Common myeloid progenitor, CD34-positive (primary cell): ENCODE measurements around the gene TOPBP1. TPM values are rescaled to one million over a fixed set of nuclear protein-coding genes. Genes with fewer than 3 reads are reported as not detected.

Experiments used
- CTCF ChIA-PET: fragments of 350-600 bp; sonication (Branson Sonifier 250); formaldehyde crosslinking; loops from one replicate; lab custom pipeline; 2021; ENCODE audit warnings: antibody characterized with exemption; lab: Charles Lee
- POLR2A ChIA-PET: fragments of 350-600 bp; sonication (Branson Sonifier 250); formaldehyde crosslinking; loops from one replicate; lab custom pipeline; 2021; ENCODE audit warnings: antibody characterized with exemption; lab: Charles Lee
- DNase-seq, 3 donors: peaks; one replicate each; pipeline versions ENCODE4 v3.0.0 to v3.0.0-alpha.2; 2013
- H3K27ac ChIP-seq, 2 experiments: 1 replicate in 1 of 2; 2 replicates in 1 of 2; pipeline ENCODE4 v1.7.0; 2013; ENCODE audit warnings: inconsistent platforms in 2 of 2, low read length in 2 of 2, mild to moderate bottlenecking in 2 of 2, low read depth in 1 of 2, moderate library complexity in 1 of 2; ENCODE audit not compliant: severe bottlenecking in 2 of 2, insufficient read depth in 1 of 2, poor library complexity in 1 of 2
- H3K27me3 ChIP-seq, 5 experiments: replicated peaks in 2 of 5; 1 replicate in 3 of 5; 2 replicates in 2 of 5; pipeline versions ENCODE4 v1.6.1 to v1.7.0; 2013; ENCODE audit warnings: low read length in 4 of 5, mild to moderate bottlenecking in 2 of 5, moderate library complexity in 2 of 5, inconsistent platforms in 1 of 5; ENCODE audit not compliant: insufficient read depth in 5 of 5, control insufficient read depth in 4 of 5
- H3K36me3 ChIP-seq, 4 experiments: 1 replicate in 2 of 4; 2 replicates in 2 of 4; pipeline versions ENCODE4 v1.6.1 to v1.7.0; 2013; ENCODE audit warnings: low read length in 3 of 4, control low read depth in 1 of 4, mild to moderate bottlenecking in 1 of 4; ENCODE audit not compliant: control insufficient read depth in 4 of 4, insufficient read depth in 4 of 4
- H3K4me1 ChIP-seq, 4 experiments: 1 replicate in 3 of 4; 2 replicates in 1 of 4; pipeline versions ENCODE4 v1.6.1 to v1.7.1; 2013; ENCODE audit warnings: low read length in 3 of 4, mild to moderate bottlenecking in 3 of 4, control low read depth in 1 of 4, inconsistent platforms in 1 of 4, moderate library complexity in 1 of 4; ENCODE audit not compliant: control insufficient read depth in 4 of 4, insufficient read depth in 4 of 4; ENCODE audit errors: control extremely low read depth in 1 of 4
- H3K4me3 ChIP-seq, 7 experiments: 1 replicate in 4 of 7; 2 replicates in 3 of 7; pipeline versions ENCODE4 v1.5.1 to v1.7.0; 2013; ENCODE audit warnings: mild to moderate bottlenecking in 7 of 7, low read length in 6 of 7, moderate library complexity in 6 of 7, inconsistent platforms in 2 of 7, low read depth in 2 of 7, control low read depth in 1 of 7; ENCODE audit not compliant: insufficient read depth in 4 of 7, control insufficient read depth in 1 of 7; ENCODE audit errors: extremely low read depth in 1 of 7
- H3K9me3 ChIP-seq, 5 experiments: 1 replicate in 4 of 5; 2 replicates in 1 of 5; pipeline versions ENCODE4 v1.6.1 to v1.7.1; 2013; ENCODE audit warnings: low read length in 4 of 5, mild to moderate bottlenecking in 2 of 5, inconsistent platforms in 1 of 5, low read depth in 1 of 5, moderate library complexity in 1 of 5; ENCODE audit not compliant: control insufficient read depth in 4 of 5, insufficient read depth in 2 of 5; ENCODE audit errors: control extremely low read depth in 1 of 5
- WGBS: methylation state at CpG from one replicate; pipeline ENCODE4 v1.1.5; 2013; ENCODE audit not compliant: insufficient coverage; 5-methylcytosine and 5-hydroxymethylcytosine counted together
- polyA plus RNA-seq: library from polyadenylated mRNA; unstranded; fragments of 120-200 nt; gene quantifications from one replicate; pipeline ENCODE4 v1.2.1, GENCODE V29; 2013

TOPBP1 gene
- polyA plus RNA-seq, result 47.7 TPM

- H3K4me1 ChIP-seq, result peaks cover 7 to 28% (median 17%) of the 10 kb centered on the region in 4 experiments
- H3K9me3 ChIP-seq, result no peaks in the 10 kb centered on the region
- ChIA-PET POLR2A (no interaction called here), CTCF (no interaction called here)
- H3K27me3 ChIP-seq, result no peaks in the 10 kb centered on the region
- H3K4me3 ChIP-seq, result peak within 1 kb of the TSS; percentile 85 to 98 (median 90)
- under 1% methylated on average over 50 of the region's 58 CpGs for WGBS
- peak; percentile 82 to 94 (median 92) for DNase-seq
- H3K36me3 ChIP-seq, result peaks cover 0 to 22% (median 11%) of the 10 kb centered on the region in 4 experiments
- peak within 1 kb of the TSS; percentile 81 to 92 for H3K27ac ChIP-seq
These were observed at the start of gene TOPBP1 for GRCh38 chr3:133661454-133662277. Gene TOPBP1 (minus strand): TSS chr3:133661941. CDS start chr3:133661127, 814 bp downstream.

- 68% methylated on average over 4 of the region's 4 CpGs for WGBS
- no peak overlapping the region for H3K27ac ChIP-seq
- no peak for DNase-seq
- POLR2A ChIA-PET, result no interaction called here
- H3K4me3 ChIP-seq, result no peak overlapping the region
- CTCF ChIA-PET, result no interaction called here
- H3K36me3 ChIP-seq, result no peaks in the 10 kb centered on the region
- peaks cover 0 to 10% (median 2%) of the 10 kb centered on the region in 5 experiments for H3K27me3 ChIP-seq
- H3K4me1 ChIP-seq, result no peaks in the 10 kb centered on the region
- no peaks in the 10 kb centered on the region for H3K9me3 ChIP-seq
These were observed 49.3 kb upstream of the TOPBP1 start for GRCh38 chr3:133711013-133711412.

GRCh38 chr3:133709139-133709750, 47.5 kb upstream of the TOPBP1 start:
- DNase-seq, result no peak
- WGBS, result 100% methylated on average over 1 of the region's 3 CpGs
- POLR2A ChIA-PET, result interaction anchor here (0.7 kb wide), 1 partner anchor 33 kb away, joined by 3 read pairs; no protein-coding TSS in a partner anchor
- H3K4me1 ChIP-seq, result no peaks in the 10 kb centered on the region
- no peaks in the 10 kb centered on the region for H3K36me3 ChIP-seq
- no peak overlapping the region for H3K4me3 ChIP-seq
- peaks cover 0 to 10% (median 2%) of the 10 kb centered on the region in 5 experiments for H3K27me3 ChIP-seq
- CTCF ChIA-PET, result interaction anchor here (1.9 kb wide), 1 partner anchor 9 kb away, joined by 8 read pairs; no protein-coding TSS in a partner anchor
- no peaks in the 10 kb centered on the region for H3K9me3 ChIP-seq
- H3K27ac ChIP-seq, result no peak overlapping the region

GRCh38 chr3:133706033-133706432, 44.3 kb upstream of the TOPBP1 start:
- CTCF ChIA-PET, result no interaction called here

GRCh38 chr3:133703915-133704314, 42.2 kb upstream of the TOPBP1 start:
- WGBS, result 100% methylated on average over 1 of the region's 1 CpG
- Histone ChIP-seq H3K4me3 (no peak overlapping the region), H3K36me3 (no peaks in the 10 kb centered on the region), H3K9me3 (no peaks in the 10 kb centered on the region), H3K27ac (no peak overlapping the region), H3K27me3 (peaks cover 0 to 10% (median 2%) of the 10 kb centered on the region in 5 experiments), H3K4me1 (no peaks in the 10 kb centered on the region)
- CTCF ChIA-PET, result no interaction called here
- DNase-seq, result no peak
- POLR2A ChIA-PET, result interaction anchor here (0.6 kb wide), 1 partner anchor 215 kb away, joined by 5 read pairs; no protein-coding TSS in a partner anchor

More at GRCh38 chr3:133706033-133706432, 44.3 kb upstream of the TOPBP1 start:
- Histone ChIP-seq H3K27me3 (peaks cover 0 to 10% (median 2%) of the 10 kb centered on the region in 5 experiments), H3K9me3 (no peaks in the 10 kb centered on the region), H3K27ac (no peak overlapping the region), H3K4me1 (no peaks in the 10 kb centered on the region), H3K36me3 (no peaks in the 10 kb centered on the region), H3K4me3 (no peak overlapping the region)
- POLR2A ChIA-PET, result no interaction called here
- DNase-seq, result no peak
- 92% methylated on average over 2 of the region's 4 CpGs for WGBS

GRCh38 chr3:133701435-133702358, 40.0 kb upstream of the TOPBP1 start:
- peaks cover 0 to 9% (median 0%) of the 10 kb centered on the region in 5 experiments for H3K9me3 ChIP-seq
- no peak overlapping the region for H3K4me3 ChIP-seq
- peaks cover 0 to 7% (median 2%) of the 10 kb centered on the region in 5 experiments for H3K27me3 ChIP-seq
- H3K27ac ChIP-seq, result no peak overlapping the region
- ChIA-PET CTCF (no interaction called here), POLR2A (no interaction called here)
- WGBS, result 88% methylated on average over 6 of the region's 7 CpGs
- no peaks in the 10 kb centered on the region for H3K36me3 ChIP-seq
- no peak for DNase-seq
- no peaks in the 10 kb centered on the region for H3K4me1 ChIP-seq
